HCT116 (cell line): Measurements from ENCODE around the gene PRKN. TPM values are rescaled to one million over a fixed set of nuclear protein-coding genes. Genes with fewer than 3 reads are reported as not detected.

Experiments used
- ATAC-seq: fragments of 200-7000 bp; cut with Tn5 transposase; 2 replicates; pipeline ENCODE4 v1.9.1; 2020; ENCODE audit warnings: mild to moderate bottlenecking, moderate library complexity
- BruUV-seq: library from RNA; stranded (reverse); fragments of 400-500 nt; replicated peaks from 2 replicates; lab custom pipeline; 2021; lab: Mats Ljungman, UMichigan
- CTCF ChIA-PET: fragments of 300-600 bp; sonication (Branson Sonifier 250); formaldehyde crosslinking; loops from one replicate; lab custom pipeline; 2021; ENCODE audit warnings: antibody characterized with exemption; lab: Charles Lee
- POLR2A ChIA-PET: fragments of 300-600, 350-600 bp; sonication (Branson Sonifier 250); formaldehyde crosslinking; loops from one replicate; lab custom pipeline; 2021; ENCODE audit warnings: antibody characterized with exemption; lab: Charles Lee
- RAD21 ChIA-PET, 2 experiments: fragments of 300-600 bp; sonication (Branson Sonifier 250); formaldehyde crosslinking; loops; one replicate each; lab custom pipeline; 2023; ENCODE audit warnings: low total read pairs in 2 of 2; ENCODE audit not compliant: uncharacterized antibody in 2 of 2, unreplicated experiment in 2 of 2, low non-redundant PET in 1 of 2; lab: Charles Lee
- DNase-seq: peaks from one replicate; pipeline ENCODE4 v3.0.0-alpha.2; 2010; ENCODE audit warnings: low read depth, low spot score
- H2AFZ ChIP-seq: fragments of 200-600 bp; shearing (Covaris generic), sonication (generic); 2 replicates; pipeline ENCODE4 v1.6.1; 2017; ENCODE audit warnings: low read depth, mixed run types, mixed read lengths, antibody characterized with exemption, low read length; ENCODE audit not compliant: poor library complexity, severe bottlenecking
- H3K27ac ChIP-seq: 2 replicates; pipeline ENCODE4 v1.5.1; 2012; ENCODE audit warnings: low read depth, low read length
- H3K27me3 ChIP-seq: fragments of 200-600 bp; sonication (generic); 2 replicates; pipeline ENCODE4 v1.6.1; 2016; ENCODE audit warnings: mixed run types, low read length, mixed read lengths; ENCODE audit not compliant: insufficient read depth
- H3K36me3 ChIP-seq, 2 experiments: fragments of 200-500 bp in 1 of 2; fragments of 200-600 bp in 1 of 2; sonication (Bioruptor generic) in 1 of 2; sonication (generic) in 1 of 2; 2 replicates each; pipeline versions ENCODE4 v1.5.1 to v1.6.1; 2014 to 2016; ENCODE audit warnings: low read length in 2 of 2, inconsistent platforms in 1 of 2, mixed read lengths in 1 of 2, mixed run types in 1 of 2; ENCODE audit not compliant: insufficient read depth in 2 of 2, control insufficient read depth in 1 of 2
- H3K4me1 ChIP-seq, 2 experiments: fragments of 200-600 bp in 1 of 2; sonication (generic) in 1 of 2; 2 replicates each; pipeline versions ENCODE4 v1.5.1 to v1.6.1; 2012 to 2017; ENCODE audit warnings: low read length in 2 of 2, inconsistent platforms in 1 of 2, mild to moderate bottlenecking in 1 of 2, mixed read lengths in 1 of 2, mixed run types in 1 of 2, moderate library complexity in 1 of 2; ENCODE audit not compliant: insufficient read depth in 2 of 2, control insufficient read depth in 1 of 2
- H3K4me2 ChIP-seq: fragments of 200-600 bp; sonication (generic); 2 replicates; pipeline ENCODE4 v1.6.1; 2017; ENCODE audit warnings: mixed run types, low read length, mixed read lengths
- H3K4me3 ChIP-seq, 2 experiments: fragments of 200-600 bp in 1 of 2; sonication (generic) in 1 of 2; replicated peaks in 1 of 2; 2 replicates each; pipeline ENCODE4 v1.5.1; 2011 to 2016; ENCODE audit warnings: low read length in 2 of 2, control low read depth in 1 of 2, low read depth in 1 of 2, mild to moderate bottlenecking in 1 of 2, mixed read lengths in 1 of 2, mixed run types in 1 of 2
- H3K79me2 ChIP-seq: fragments of 200-600 bp; sonication (generic); 2 replicates; pipeline ENCODE4 v1.6.1; 2017; ENCODE audit warnings: mild to moderate bottlenecking, mixed run types, low read length, moderate library complexity, mixed read lengths; ENCODE audit not compliant: insufficient read depth
- H3K9ac ChIP-seq: fragments of 200-600 bp; sonication (generic); 2 replicates; pipeline ENCODE4 v1.6.1; 2016; ENCODE audit warnings: low read length, mixed read lengths
- H3K9me2 ChIP-seq: fragments of 200-600 bp; sonication (generic), shearing (Covaris generic); 2 replicates; pipeline ENCODE4 v1.6.1; 2017; ENCODE audit warnings: mixed run types, mild to moderate bottlenecking, moderate library complexity; ENCODE audit not compliant: insufficient read depth
- H3K9me3 ChIP-seq, 2 experiments: fragments of 200-500 bp in 1 of 2; fragments of 200-600 bp in 1 of 2; sonication (Bioruptor generic) in 1 of 2; sonication (generic) in 1 of 2; 2 replicates each; pipeline ENCODE4 v1.6.1; 2014 to 2017; ENCODE audit warnings: low read length in 2 of 2, mixed read lengths in 2 of 2, inconsistent platforms in 1 of 2, low read depth in 1 of 2, mild to moderate bottlenecking in 1 of 2, mixed run types in 1 of 2, moderate library complexity in 1 of 2; ENCODE audit not compliant: control insufficient read depth in 1 of 2, insufficient read depth in 1 of 2
- H4K20me1 ChIP-seq: fragments of 200-600 bp; sonication (generic), shearing (Covaris generic); 2 replicates; pipeline ENCODE4 v1.6.1; 2017; ENCODE audit warnings: mixed run types, mild to moderate bottlenecking, moderate library complexity; ENCODE audit not compliant: insufficient read depth
- EZH2phosphoT487 ChIP-seq: fragments of 200-600 bp; IDR thresholded peaks from 2 replicates; pipeline ENCODE4 v1.6.1; 2018; ENCODE audit warnings: antibody characterized with exemption, borderline replicate concordance
- MAX ChIP-seq: IDR thresholded peaks from 2 replicates; pipeline ENCODE4 v1.6.1; 2012
- POLR2A ChIP-seq: IDR thresholded peaks from 2 replicates; pipeline ENCODE4 v1.7.0; 2011; ENCODE audit warnings: borderline replicate concordance; ENCODE audit not compliant: insufficient read depth, insufficient read length; ENCODE audit errors: extremely low read depth
- POLR2AphosphoS5 ChIP-seq: IDR thresholded peaks from 2 replicates; pipeline ENCODE4 v1.6.1; 2011; ENCODE audit warnings: mild to moderate bottlenecking, low read depth, low read length, moderate library complexity
- SRF ChIP-seq: IDR thresholded peaks from 2 replicates; pipeline ENCODE4 v1.6.1; 2012; ENCODE audit warnings: low read depth
- ZNF274 ChIP-seq: fragments of 200-500 bp; sonication (Bioruptor generic); IDR thresholded peaks from 2 replicates; pipeline ENCODE4 v1.6.1; 2014; ENCODE audit warnings: mild to moderate bottlenecking, low read depth, low read length, inconsistent platforms
- intact Hi-C: fragments of 100-400 bp; cut with micrococcal nuclease; formaldehyde crosslinking; loops from 2 replicates; pipeline ENCODE4 v1.10.0; 2022
- total RNA-seq: library from RNA; stranded (reverse); gene quantifications from one replicate; pipeline ENCODE4 v1.2.1, GENCODE V29; 2021; ENCODE audit not compliant: unreplicated experiment

The PRKN gene
- total RNA-seq, 1 experiment from 2014 or later, result 2.6 TPM

GRCh38 chr6:161299726-161300125 lies 1427.8 kb downstream of the PRKN start:
- peaks cover 5 to 26% of the 10 kb centered on the region in 2 experiments for H3K4me1 ChIP-seq
- DNase-seq (no peak), ATAC-seq (no peak)
- no TSS peak for BruUV-seq
- no peak overlapping the region for H2AFZ ChIP-seq
- CTCF ChIA-PET, result no interaction called here
- no peak overlapping the region for H3K9ac ChIP-seq
- intact Hi-C loops, result no loop called here
- H3K4me2 ChIP-seq, result no peak overlapping the region
- no peaks in the 10 kb centered on the region for H4K20me1 ChIP-seq
- RAD21 ChIA-PET, result no interaction called here
- H3K4me3 ChIP-seq, result no peak overlapping the region
- no peaks in the 10 kb centered on the region for H3K27me3 ChIP-seq
- H3K79me2 ChIP-seq, result no peaks in the 10 kb centered on the region
- POLR2A ChIA-PET, result no interaction called here
- TF ChIP-seq POLR2A (no peak), ZNF274 (no peak), POLR2AphosphoS5 (no peak), MAX (no peak), SRF (no peak), EZH2phosphoT487 (no peak)
- no peaks in the 10 kb centered on the region for H3K9me2 ChIP-seq
- H3K27ac ChIP-seq, result no peak overlapping the region
- no peaks in the 10 kb centered on the region for H3K36me3 ChIP-seq
- H3K9me3 ChIP-seq, result 0 out of 4 replicates have a peak, but pooled peaks cover 0 to 5% of the 10 kb centered on the region in 2 experiments

Other genes with a start within 250 kb of the PRKN start
- 0.71 TPM for gene PACRG, start 208 bp upstream of the PRKN start, total RNA-seq